Ovary (tissue), 9 donors: ENCODE results near the gene GPC3. TPM values are rescaled to one million over a fixed set of nuclear protein-coding genes. Genes with fewer than 3 reads are reported as not detected.
"Not testable (repeated sequence)": the region's sequence is repeated elsewhere in the genome, so short reads cannot be mapped to it uniquely, and the experiment has no call there.

Source experiments
- DNase-seq, 5 donors: peaks; one replicate each; pipeline ENCODE4 v3.0.0-alpha.2; 2019 to 2020
- H3K27ac ChIP-seq, 2 donors: fragments of 200-600 bp; one replicate each; pipeline versions ENCODE4 v1.5.1 to v1.8.0; 2019 to 2022
- H3K27me3 ChIP-seq: fragments of 200-600 bp; one replicate; pipeline ENCODE4 v1.8.0; 2022
- H3K36me3 ChIP-seq: fragments of 200-600 bp; sonication (generic); one replicate; pipeline ENCODE4 v1.5.1; 2019
- H3K4me1 ChIP-seq: one replicate; pipeline ENCODE4 v1.8.1; 2013; ENCODE audit warnings: mild to moderate bottlenecking, moderate library complexity; ENCODE audit not compliant: insufficient read depth
- H3K4me3 ChIP-seq: fragments of 200-600 bp; sonication (generic); one replicate; pipeline ENCODE4 v1.5.1; 2017
- H3K9me3 ChIP-seq, 2 donors: fragments of 200-600 bp in 1 of 2; sonication (generic) in 1 of 2; one replicate each; pipeline versions ENCODE4 v1.5.1 to v1.8.1; 2013 to 2019; ENCODE audit warnings: mild to moderate bottlenecking in 1 of 2, moderate library complexity in 1 of 2
- CTCF ChIP-seq, 3 donors: fragments of 450-650 bp in 2 of 3; fragments of 200-600 bp in 1 of 3; IDR thresholded peaks; one replicate each; pipeline versions ENCODE4 v1.5.1 to v1.8.0; 2016 to 2022; ENCODE audit warnings: antibody characterized with exemption in 3 of 3, mild to moderate bottlenecking in 1 of 3
- EP300 ChIP-seq: sonication (generic); formaldehyde crosslinking; IDR thresholded peaks from one replicate; pipeline ENCODE4 v1.6.1; 2017; ENCODE audit warnings: antibody characterized with exemption
- POLR2A ChIP-seq: fragments of 450-650 bp; IDR thresholded peaks from one replicate; pipeline ENCODE4 v1.6.1; 2017; ENCODE audit warnings: antibody characterized with exemption, mild to moderate bottlenecking, moderate library complexity
- WGBS, 3 donors: extraction: QIAGEN DNeasy Blood & Tissue Kit in 1 of 3; methylation state at CpG; one replicate each; pipeline versions ENCODE4 v1.1.5 to v1.1.7; 2013 to 2017; 5-methylcytosine and 5-hydroxymethylcytosine counted together
- intact Hi-C, 4 donors: fragments of 100-400 bp; cut with DNase I; formaldehyde crosslinking; loops; one replicate each; pipeline versions ENCODE4 v1.11.0 to v1.15.1; 2022 to 2023
- polyA plus RNA-seq, 2 donors: library from polyadenylated mRNA; stranded (reverse); fragments of 200-250 nt in 1 of 2; fragments of 350-450 nt in 1 of 2; fragmentation: Illumina TruSeq in 1 of 2; extraction: RNeasy Lipid Tissue Mini Kit (QIAGEN cat#74804) in 1 of 2; gene quantifications; one replicate each; pipeline ENCODE4 v1.2.3, GENCODE V29; 2013 to 2014
- total RNA-seq, 7 donors: library from RNA; depleted of rRNA in 2 of 7; stranded (reverse); fragments of >200 nt in 2 of 7; fragmentation: NEBNext Ultra II Directional in 3 of 7; extraction: Animal tissue kit (Norgen Biotek cat#: 25700) in 3 of 7; gene quantifications; one replicate each; pipeline versions ENCODE4 v1.1.0 to v1.2.4, GENCODE V29; 2016 to 2023
- donor health status: DM: no; HTN: no; CAD: no; lungs with moderate emphysema.
- donor health status: DM: no; HTN: no; CAD: no.
- donor health status: Bipolar disorder and iron deficiency.
- donor health status: DM: yes; HTN: yes; CAD: no.
- donor health status: DM: no; HTN: no; CAD: no.
- donor health status: DM: yes; HTN: yes; CAD: no.

GPC3 gene
- total and polyA plus RNA-seq, 9 donors = 4.5 to 91.8 (median 12.1) TPM

GRCh38 chrX:133527825-133528224 is 457.6 kb downstream of the GPC3 start:
- no peaks in the 10 kb centered on the region for H3K4me1 ChIP-seq
- 70 to 82% (median 71%) methylated on average over 4 of the region's 4 CpGs for WGBS, 3 donors

GRCh38 chrX:133527415-133527814 is 458.0 kb downstream of the GPC3 start:
- H3K9me3 ChIP-seq = no peaks in the 10 kb centered on the region
- no peak overlapping the region for H3K27ac ChIP-seq
- H3K4me1 ChIP-seq = no peaks in the 10 kb centered on the region
- no peaks in the 10 kb centered on the region for H3K27me3 ChIP-seq
- 13 to 28% (median 13%) methylated on average over 3 of the region's 3 CpGs for WGBS, 3 donors
- no peak overlapping the region for H3K4me3 ChIP-seq
- intact Hi-C loops = no loop called here
- no peak for TF ChIP-seq EP300
- no peak for TF ChIP-seq POLR2A
- no peak for TF ChIP-seq CTCF (IDR thresholded peaks at IDR 0.05)
- H3K36me3 ChIP-seq = no peaks in the 10 kb centered on the region
- DNase-seq = no peak

More at GRCh38 chrX:133527825-133528224, 457.6 kb downstream of the GPC3 start:
- Histone ChIP-seq H3K4me3 (no peak overlapping the region), H3K9me3 (no peaks in the 10 kb centered on the region), H3K27ac (no peak overlapping the region), H3K27me3 (no peaks in the 10 kb centered on the region), H3K36me3 (no peaks in the 10 kb centered on the region)
- no peak for DNase-seq
- intact Hi-C loops = no loop called here
- TF ChIP-seq CTCF (IDR thresholded peaks at IDR 0.05) (no peak), EP300 (no peak), POLR2A (no peak)

GRCh38 chrX:133526773-133527172 is 458.6 kb downstream of the GPC3 start:
- H3K27ac ChIP-seq, H3K27me3 ChIP-seq, H3K36me3 ChIP-seq, intact Hi-C loops, H3K4me3 ChIP-seq, DNase-seq, H3K9me3 ChIP-seq, H3K4me1 ChIP-seq: not testable (repeated sequence)
- WGBS, 3 donors = 86 to 91% (median 91%) methylated on average over 3 of the region's 3 CpGs

- TF ChIP-seq EP300 (no peak), CTCF (IDR thresholded peaks at IDR 0.05) (no peak), POLR2A (no peak)
- DNase-seq = no peak
- H3K9me3 ChIP-seq = no peaks in the 10 kb centered on the region
- intact Hi-C loops = no loop called here
- H3K27ac ChIP-seq = no peak overlapping the region
- H3K36me3 ChIP-seq = no peaks in the 10 kb centered on the region
- 80 to 88% (median 83%) methylated on average over 7 of the region's 7 CpGs for WGBS, 3 donors
- no peaks in the 10 kb centered on the region for H3K4me1 ChIP-seq
- no peak overlapping the region for H3K4me3 ChIP-seq
- H3K27me3 ChIP-seq = no peaks in the 10 kb centered on the region
Measured at GRCh38 chrX:133523526-133523925, 461.9 kb downstream of the GPC3 start.

- no peaks in the 10 kb centered on the region for H3K27me3 ChIP-seq
- TF ChIP-seq CTCF (IDR thresholded peaks at IDR 0.05) = no peak
- no peak overlapping the region for H3K27ac ChIP-seq
- 65 to 76% (median 71%) methylated on average over 5 of the region's 5 CpGs for WGBS, 3 donors
- intact Hi-C loops = no loop called here
- DNase-seq = no peak
- H3K4me3 ChIP-seq = no peak overlapping the region
- H3K9me3 ChIP-seq = no peaks in the 10 kb centered on the region
- H3K4me1 ChIP-seq = no peaks in the 10 kb centered on the region
- no peaks in the 10 kb centered on the region for H3K36me3 ChIP-seq
Measured at GRCh38 chrX:133523081-133523487, 462.3 kb downstream of the GPC3 start.
